Caco-2 (cell line): ENCODE data around the gene CAMK2D. TPM values are rescaled to one million over a fixed set of nuclear protein-coding genes. Genes with fewer than 3 reads are reported as not detected.

Experiments
- BruUV-seq: library from RNA; stranded (reverse); fragments of 400-500 nt; replicated peaks from 2 replicates; lab custom pipeline; 2021; lab: Mats Ljungman, UMichigan
- CTCF ChIA-PET: fragments of 300-600 bp; sonication (Branson Sonifier 250); formaldehyde crosslinking; loops from one replicate; lab custom pipeline; 2022; ENCODE audit warnings: antibody characterized with exemption; lab: Charles Lee
- POLR2A ChIA-PET: fragments of 300-600 bp; sonication (Branson Sonifier 250); formaldehyde crosslinking; loops from one replicate; lab custom pipeline; 2022; ENCODE audit warnings: antibody characterized with exemption; lab: Charles Lee
- DNase-seq, 2 experiments: peaks; one replicate each; pipeline versions ENCODE4 v3.0.0 to v3.0.0-alpha.2; 2020 to 2022
- H3K27me3 ChIP-seq: replicated peaks from 2 replicates; pipeline ENCODE4 v1.6.0; 2011; ENCODE audit warnings: low read length; ENCODE audit not compliant: control insufficient read depth, insufficient read depth
- H3K36me3 ChIP-seq: 2 replicates; pipeline ENCODE4 v1.5.1; 2011; ENCODE audit warnings: low read length; ENCODE audit not compliant: control insufficient read depth, insufficient read depth
- H3K4me1 ChIP-seq: fragments of 250-450 bp; sonication (Bioruptor Pico); 2 replicates; pipeline ENCODE4 v1.5.1; 2020; ENCODE audit warnings: mild to moderate bottlenecking
- H3K4me3 ChIP-seq: 2 replicates; pipeline ENCODE4 v1.5.1; 2011; ENCODE audit warnings: low read depth, mild to moderate bottlenecking, control low read depth, low read length
- H3K9me3 ChIP-seq: fragments of 250-450 bp; sonication (Bioruptor Pico); 2 replicates; pipeline ENCODE4 v1.5.1; 2020; ENCODE audit warnings: mild to moderate bottlenecking, moderate library complexity
- H3K27ac Mint-ChIP-seq: one replicate; pipeline ENCODE4 v1.8.0; 2022; ENCODE audit warnings: mixed read lengths; ENCODE audit not compliant: unreplicated experiment
- H3K27me3 Mint-ChIP-seq: one replicate; pipeline ENCODE4 v1.8.0; 2022; ENCODE audit warnings: mixed read lengths; ENCODE audit not compliant: insufficient read depth, unreplicated experiment
- H3K36me3 Mint-ChIP-seq: one replicate; pipeline ENCODE4 v1.8.0; 2022; ENCODE audit warnings: mild to moderate bottlenecking, mixed read lengths; ENCODE audit not compliant: insufficient read depth, unreplicated experiment
- H3K4me1 Mint-ChIP-seq: one replicate; pipeline ENCODE4 v1.8.0; 2022; ENCODE audit warnings: low read depth, mixed read lengths; ENCODE audit not compliant: unreplicated experiment
- H3K4me3 Mint-ChIP-seq: one replicate; pipeline ENCODE4 v1.8.0; 2022; ENCODE audit warnings: mild to moderate bottlenecking, moderate library complexity, mixed read lengths; ENCODE audit not compliant: unreplicated experiment
- H3K9me3 Mint-ChIP-seq: one replicate; pipeline ENCODE4 v1.8.0; 2022; ENCODE audit warnings: mixed read lengths; ENCODE audit not compliant: unreplicated experiment
- CTCF ChIP-seq, 2 experiments: fragments of 200-600 bp in 1 of 2; IDR thresholded peaks; 1 replicate in 1 of 2; 2 replicates in 1 of 2; pipeline versions ENCODE4 v1.5.1 to v1.8.0; 2011 to 2022; ENCODE audit warnings: antibody characterized with exemption in 1 of 2, control low read depth in 1 of 2, inconsistent platforms in 1 of 2, low read depth in 1 of 2, low read length in 1 of 2, mild to moderate bottlenecking in 1 of 2, moderate library complexity in 1 of 2; ENCODE audit not compliant: insufficient read depth in 1 of 2, severe bottlenecking in 1 of 2, unreplicated experiment in 1 of 2
- intact Hi-C: fragments of 100-400 bp; cut with micrococcal nuclease; formaldehyde crosslinking; loops from one replicate; pipeline ENCODE4 v1.10.0; 2022; ENCODE audit not compliant: unreplicated experiment
- total RNA-seq: library from RNA; stranded (reverse); gene quantifications from 2 replicates; pipeline ENCODE4 v1.2.3, GENCODE V29; 2022

Gene CAMK2D
- total RNA-seq, 1 experiment from 2014 or later: 65.6 TPM

DNA sequence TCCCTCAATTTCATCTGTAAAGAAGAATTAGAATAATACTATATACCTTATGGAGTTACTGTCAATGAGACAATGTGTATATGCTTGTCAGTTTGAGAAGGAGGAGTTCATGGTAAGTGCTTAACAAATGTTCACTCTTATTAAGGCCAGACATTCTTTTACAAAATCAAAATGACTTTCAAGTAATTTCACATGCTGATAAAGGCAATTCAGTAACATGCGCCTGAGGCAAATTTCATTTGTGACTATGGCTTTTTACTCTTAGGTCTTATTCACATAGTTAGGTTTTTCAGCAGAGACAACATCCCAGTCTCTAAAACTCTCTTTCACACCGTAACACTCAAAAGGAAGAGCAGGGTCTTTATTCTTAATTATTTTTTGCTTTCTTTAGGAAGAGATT lies 174.4 kb downstream of the CAMK2D start:
- intact Hi-C loops: no loop called here
- Histone ChIP-seq H3K4me1 (peaks cover 13% of the 10 kb centered on the region), H3K27me3 (no peaks in the 10 kb centered on the region), H3K9me3 (no peaks in the 10 kb centered on the region), H3K36me3 (no peaks in the 10 kb centered on the region), H3K4me3 (no peak overlapping the region)
- no peak overlapping the region for H3K4me3 Mint-ChIP-seq
- CTCF ChIA-PET: no interaction called here
- H3K36me3 Mint-ChIP-seq: peaks cover 16% of the 10 kb centered on the region
- no TSS peak for BruUV-seq
- POLR2A ChIA-PET: no interaction called here
- peaks cover 12% of the 10 kb centered on the region for H3K9me3 Mint-ChIP-seq
- H3K27ac Mint-ChIP-seq: no peak overlapping the region
- peaks cover 21% of the 10 kb centered on the region for H3K4me1 Mint-ChIP-seq
- no peak for DNase-seq
- TF ChIP-seq CTCF (IDR thresholded peaks at IDR 0.05; ENCODE audit: insufficient read depth in 1 of 2, low read depth in 1 of 2, low read length in 1 of 2, severe bottlenecking in 1 of 2, unreplicated experiment in 1 of 2): no peak
- no peaks in the 10 kb centered on the region for H3K27me3 Mint-ChIP-seq

- Histone ChIP-seq H3K4me1 (peaks cover 13% of the 10 kb centered on the region), H3K9me3 (no peaks in the 10 kb centered on the region), H3K4me3 (no peak overlapping the region), H3K36me3 (no peaks in the 10 kb centered on the region), H3K27me3 (no peaks in the 10 kb centered on the region)
- intact Hi-C loops: no loop called here
- no TSS peak for BruUV-seq
- no peak overlapping the region for H3K27ac Mint-ChIP-seq
- no peak for DNase-seq
- H3K36me3 Mint-ChIP-seq: peaks cover 10% of the 10 kb centered on the region
- ChIA-PET CTCF (no interaction called here), POLR2A (no interaction called here)
- no peak for TF ChIP-seq CTCF (IDR thresholded peaks at IDR 0.05; ENCODE audit: insufficient read depth in 1 of 2, low read depth in 1 of 2, low read length in 1 of 2, severe bottlenecking in 1 of 2, unreplicated experiment in 1 of 2)
- no peaks in the 10 kb centered on the region for H3K27me3 Mint-ChIP-seq
- H3K4me1 Mint-ChIP-seq: peaks cover 21% of the 10 kb centered on the region
- H3K4me3 Mint-ChIP-seq: no peak overlapping the region
- H3K9me3 Mint-ChIP-seq: peaks cover 12% of the 10 kb centered on the region
Observed at GRCh38 chr4:113586072-113586471, 175.5 kb downstream of the CAMK2D start.

GRCh38 chr4:113584407-113585150 lies 177.0 kb downstream of the CAMK2D start:
- intact Hi-C loops: no loop called here
- Histone ChIP-seq H3K27me3 (no peaks in the 10 kb centered on the region), H3K9me3 (no peaks in the 10 kb centered on the region), H3K4me3 (no peak overlapping the region), H3K36me3 (no peaks in the 10 kb centered on the region), H3K4me1 (peaks cover 13% of the 10 kb centered on the region)
- peak; percentile 26 to 30 for DNase-seq
- CTCF ChIA-PET: interaction anchor here (0.6 to 1.1 kb wide), 2 partner anchors 177 to 190 kb away, joined by 3 to 4 read pairs; no protein-coding TSS in a partner anchor
- TF ChIP-seq CTCF (IDR thresholded peaks at IDR 0.05; ENCODE audit: insufficient read depth in 1 of 2, low read depth in 1 of 2, low read length in 1 of 2, severe bottlenecking in 1 of 2, unreplicated experiment in 1 of 2): no peak
- Mint-ChIP-seq H3K27ac (peak overlapping the region; percentile 90), H3K9me3 (peaks cover 10% of the 10 kb centered on the region), H3K36me3 (peaks cover 10% of the 10 kb centered on the region), H3K4me3 (peak overlapping the region; percentile 34), H3K4me1 (peaks cover 20% of the 10 kb centered on the region), H3K27me3 (no peaks in the 10 kb centered on the region)
- POLR2A ChIA-PET: no interaction called here
- BruUV-seq: no TSS peak
